ENCODE measurements around the gene TUBB2A.
"Not testable (repeated sequence)": the region's sequence is repeated elsewhere in the genome, so short reads cannot be mapped to it uniquely, and the experiment has no call there.

DNA sequence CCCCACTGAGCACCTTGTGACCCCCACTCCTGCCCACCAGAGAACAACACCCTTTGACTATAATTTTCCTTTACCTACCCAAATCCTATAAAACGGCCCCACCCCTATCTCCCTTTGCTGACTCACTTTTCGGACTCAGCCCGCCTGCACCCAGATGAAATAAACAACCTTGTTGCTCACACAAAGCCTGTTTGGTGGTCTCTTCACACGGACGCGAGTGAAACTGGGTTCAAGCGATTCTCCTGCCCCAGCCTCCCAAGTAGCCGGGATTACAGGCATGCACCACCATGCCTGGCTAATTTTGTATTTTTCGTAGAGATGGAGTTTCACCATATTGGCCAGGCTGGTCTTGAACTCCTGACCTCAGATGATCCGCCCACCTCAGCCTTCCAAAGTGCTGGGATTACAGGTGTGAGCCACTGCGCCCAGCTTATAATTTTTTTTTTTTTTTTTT, 16.3 kb upstream of the TUBB2A start:
- TF ChIP-seq, protein P1, sequence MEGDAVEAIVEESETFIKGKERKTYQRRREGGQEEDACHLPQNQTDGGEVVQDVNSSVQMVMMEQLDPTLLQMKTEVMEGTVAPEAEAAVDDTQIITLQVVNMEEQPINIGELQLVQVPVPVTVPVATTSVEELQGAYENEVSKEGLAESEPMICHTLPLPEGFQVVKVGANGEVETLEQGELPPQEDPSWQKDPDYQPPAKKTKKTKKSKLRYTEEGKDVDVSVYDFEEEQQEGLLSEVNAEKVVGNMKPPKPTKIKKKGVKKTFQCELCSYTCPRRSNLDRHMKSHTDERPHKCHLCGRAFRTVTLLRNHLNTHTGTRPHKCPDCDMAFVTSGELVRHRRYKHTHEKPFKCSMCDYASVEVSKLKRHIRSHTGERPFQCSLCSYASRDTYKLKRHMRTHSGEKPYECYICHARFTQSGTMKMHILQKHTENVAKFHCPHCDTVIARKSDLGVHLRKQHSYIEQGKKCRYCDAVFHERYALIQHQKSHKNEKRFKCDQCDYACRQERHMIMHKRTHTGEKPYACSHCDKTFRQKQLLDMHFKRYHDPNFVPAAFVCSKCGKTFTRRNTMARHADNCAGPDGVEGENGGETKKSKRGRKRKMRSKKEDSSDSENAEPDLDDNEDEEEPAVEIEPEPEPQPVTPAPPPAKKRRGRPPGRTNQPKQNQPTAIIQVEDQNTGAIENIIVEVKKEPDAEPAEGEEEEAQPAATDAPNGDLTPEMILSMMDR (IDR thresholded peaks at IDR 0.05) = not testable (repeated sequence)
- not testable (repeated sequence) for TF ChIP-seq POLR2AphosphoS5 (IDR thresholded peaks at IDR 0.05; ENCODE audit: insufficient read depth in 1 of 2, low read depth in 1 of 2)
